IPS-NIHi7 (cell line): ENCODE data around the gene ZNF22.

ENCODE experiments used
- DNase-seq: peaks from one replicate; pipeline ENCODE4 v3.0.0; 2012; ENCODE audit warnings: mixed read lengths; ENCODE audit errors: extremely low spot score

Gene ZNF22

DNA sequence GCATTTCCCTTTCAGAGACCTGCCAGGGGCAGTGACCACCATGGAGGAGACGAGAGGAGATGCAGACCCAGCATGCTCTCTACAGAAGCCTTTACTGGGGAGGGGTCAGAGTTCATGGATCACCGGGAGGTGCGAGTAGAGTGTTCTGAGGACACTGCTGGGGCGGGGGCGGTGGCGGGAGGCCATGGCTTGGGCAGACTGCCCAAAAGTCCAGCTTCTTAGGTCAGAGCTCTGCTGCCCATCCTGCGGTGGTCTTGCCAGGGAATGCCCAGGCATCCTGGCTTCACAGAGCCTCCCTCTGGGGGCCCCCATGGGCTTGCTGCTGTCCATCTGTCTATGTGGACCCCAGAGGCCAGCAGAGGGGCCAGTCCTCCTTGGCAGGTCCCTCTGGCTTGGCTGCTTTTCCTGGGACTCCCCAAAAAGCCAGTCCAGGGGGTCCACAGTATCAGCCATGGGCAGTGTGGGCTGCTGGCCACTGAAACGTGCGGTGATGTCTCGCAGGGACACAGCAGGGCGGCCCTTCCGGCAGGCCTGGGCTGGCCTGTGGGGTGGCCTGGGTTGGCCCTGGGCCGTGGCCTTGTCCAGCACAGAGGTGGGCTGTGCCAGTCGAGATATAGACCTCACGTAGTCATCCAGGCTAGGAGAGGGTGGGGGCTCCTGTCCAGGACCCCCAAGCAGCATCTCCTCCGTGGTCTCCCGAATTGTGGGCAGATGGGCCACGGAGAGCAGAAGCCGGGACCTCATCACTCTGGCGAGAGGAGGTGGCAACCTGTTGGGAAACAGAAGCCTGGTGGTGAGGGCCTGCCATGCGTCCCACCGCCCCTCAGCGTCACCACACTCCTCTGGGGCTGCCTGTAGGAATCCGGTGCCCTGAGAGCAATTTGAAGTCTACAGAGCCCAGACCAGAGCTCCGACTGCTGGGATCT lies 23.2 kb upstream of the ZNF22 start:
- DNase-seq = no peak

DNA sequence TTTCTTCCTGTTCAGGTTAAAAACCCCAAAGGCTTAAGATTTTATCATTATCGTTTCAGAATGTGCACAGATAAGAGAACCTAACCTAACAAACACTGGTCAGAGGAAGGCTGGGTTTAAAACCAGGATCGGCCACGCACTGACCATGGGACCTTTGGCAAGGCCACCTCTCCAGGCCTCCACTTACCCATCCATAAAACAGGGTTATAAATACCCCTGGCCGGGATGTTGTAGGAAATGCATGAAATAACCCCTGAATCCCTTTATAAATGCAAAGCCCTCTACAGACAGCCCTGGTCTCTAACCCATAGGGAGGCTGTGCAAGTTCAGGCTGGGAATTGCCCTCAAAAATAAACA lies 22.5 kb upstream of the ZNF22 start:
- no peak for DNase-seq

DNA sequence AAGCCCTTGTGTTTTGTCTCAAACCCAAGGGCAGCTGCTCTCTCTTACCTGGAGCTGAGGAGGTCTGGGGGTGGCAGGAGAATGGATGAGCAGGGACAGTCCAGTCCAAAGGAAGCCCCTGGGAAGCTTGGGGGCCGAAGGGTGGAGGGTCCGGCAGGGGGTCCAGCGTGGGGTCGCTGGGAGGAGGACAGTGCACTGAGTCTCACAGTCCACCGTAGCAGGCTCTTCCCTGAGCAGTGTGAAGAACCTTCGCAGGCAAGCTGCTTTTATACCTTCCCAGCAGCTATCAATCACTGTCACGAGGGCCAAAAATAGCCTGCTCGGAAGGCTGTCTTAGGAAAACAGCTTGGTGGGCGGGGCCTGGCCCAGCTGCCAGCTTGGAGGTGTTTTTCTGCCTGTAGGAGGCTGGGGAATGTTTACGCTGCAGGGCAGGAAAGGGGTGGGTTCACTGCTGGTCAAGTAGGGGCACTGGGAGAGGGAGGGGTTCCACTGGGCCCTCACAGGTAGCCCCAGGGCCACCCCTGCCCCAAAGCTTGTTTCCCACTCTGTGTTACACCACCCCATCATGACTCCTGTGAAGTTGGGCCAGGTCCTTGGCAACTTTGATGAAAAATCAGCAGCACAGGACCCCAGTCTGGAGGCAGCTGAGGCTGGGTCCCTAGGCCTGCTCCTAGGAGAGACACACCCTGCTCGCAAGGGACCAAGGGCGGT lies 22.0 kb upstream of the ZNF22 start, which contains the start of gene DEPP1:
Gene DEPP1 (minus strand): TSS at position 240 of the 711 bp plus-strand sequence. CDS start 779 bp downstream, outside the sequence.
- DNase-seq = peak; percentile 83

DNA sequence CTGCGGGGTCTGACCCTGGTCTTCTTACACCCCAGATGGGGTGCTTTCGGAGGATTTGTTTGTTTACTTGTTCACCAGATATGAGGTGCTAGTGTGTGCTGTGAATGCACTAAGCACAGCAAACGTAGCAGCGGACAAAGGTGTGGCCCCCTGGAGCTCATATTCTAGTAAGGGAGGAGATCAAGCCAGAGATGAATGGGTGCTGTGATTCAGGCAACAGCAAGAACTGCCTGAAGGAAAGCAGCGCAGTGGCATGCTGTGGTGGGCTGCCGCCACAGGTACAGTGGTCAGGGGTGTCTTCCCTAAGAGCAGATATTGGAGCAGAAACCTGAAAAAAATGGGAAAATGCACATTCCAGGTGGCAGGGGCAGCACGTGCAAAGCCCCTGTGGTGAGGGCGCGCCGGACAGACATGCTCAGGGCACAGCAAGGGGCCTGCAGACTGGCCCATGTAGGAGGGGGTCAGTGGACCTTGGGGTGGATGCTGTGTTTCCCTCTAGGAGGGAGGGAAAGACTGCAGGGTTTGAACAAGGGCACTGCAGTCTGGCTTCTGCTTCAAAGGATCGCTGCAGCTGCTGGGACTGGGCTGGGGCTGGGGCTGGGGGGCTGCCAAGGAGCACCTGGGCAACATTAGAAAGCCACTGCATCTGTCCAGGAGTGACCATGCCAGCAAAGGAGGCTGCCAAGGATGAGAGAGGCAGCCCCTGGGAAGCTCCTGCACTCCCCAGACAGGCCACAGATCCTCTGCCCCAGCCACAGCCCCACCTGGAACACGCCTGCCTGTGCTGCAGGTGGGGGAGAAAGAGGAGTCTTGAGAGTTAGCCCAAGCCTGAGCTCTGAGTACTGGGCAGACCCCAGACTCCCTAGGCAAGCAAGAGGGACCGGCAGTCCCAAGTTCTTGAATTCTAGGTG lies 21.2 kb upstream of the ZNF22 start:
- no peak for DNase-seq

DNA sequence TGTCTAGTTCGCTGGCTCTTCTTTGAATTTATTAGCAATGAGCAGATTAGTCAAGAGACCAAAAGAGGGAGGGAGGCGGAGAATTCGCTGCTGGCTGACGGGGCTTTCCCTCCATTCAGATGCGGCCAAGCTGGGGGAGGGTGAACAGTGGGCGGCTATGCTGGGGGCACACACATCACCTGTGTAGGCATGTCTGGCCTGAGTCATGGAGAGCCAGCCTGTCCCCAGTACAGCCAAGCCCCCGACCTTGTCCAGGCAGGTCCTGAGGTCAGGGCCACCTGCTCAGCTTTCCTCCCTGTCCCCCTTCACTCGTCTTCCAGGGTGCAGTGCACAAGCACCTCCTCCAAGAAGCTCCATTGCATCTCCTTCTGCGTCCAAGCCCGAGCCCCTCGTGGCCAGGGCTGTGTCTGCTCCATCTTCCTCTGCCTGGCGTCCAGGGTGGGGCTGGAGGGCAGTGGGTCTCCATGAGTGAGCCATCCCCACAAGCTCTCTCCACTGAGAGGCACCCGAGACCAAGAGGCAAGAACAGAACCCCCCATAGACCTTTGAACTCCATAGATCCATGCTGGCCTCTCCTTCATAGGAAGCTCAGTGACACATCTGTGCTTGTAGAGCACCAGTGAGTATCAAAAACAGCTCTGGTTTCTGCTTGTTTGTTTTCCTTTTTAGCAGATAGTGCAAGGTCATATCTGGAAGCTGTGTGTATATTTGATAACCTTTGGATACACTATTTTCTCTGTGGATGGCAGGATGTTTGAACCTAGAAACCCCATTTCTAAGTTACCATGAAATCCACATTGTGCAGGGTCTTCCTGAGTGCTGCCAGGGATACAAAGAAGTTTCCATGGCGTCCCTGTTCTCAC lies 20.2 kb upstream of the ZNF22 start:
- no peak for DNase-seq

DNA sequence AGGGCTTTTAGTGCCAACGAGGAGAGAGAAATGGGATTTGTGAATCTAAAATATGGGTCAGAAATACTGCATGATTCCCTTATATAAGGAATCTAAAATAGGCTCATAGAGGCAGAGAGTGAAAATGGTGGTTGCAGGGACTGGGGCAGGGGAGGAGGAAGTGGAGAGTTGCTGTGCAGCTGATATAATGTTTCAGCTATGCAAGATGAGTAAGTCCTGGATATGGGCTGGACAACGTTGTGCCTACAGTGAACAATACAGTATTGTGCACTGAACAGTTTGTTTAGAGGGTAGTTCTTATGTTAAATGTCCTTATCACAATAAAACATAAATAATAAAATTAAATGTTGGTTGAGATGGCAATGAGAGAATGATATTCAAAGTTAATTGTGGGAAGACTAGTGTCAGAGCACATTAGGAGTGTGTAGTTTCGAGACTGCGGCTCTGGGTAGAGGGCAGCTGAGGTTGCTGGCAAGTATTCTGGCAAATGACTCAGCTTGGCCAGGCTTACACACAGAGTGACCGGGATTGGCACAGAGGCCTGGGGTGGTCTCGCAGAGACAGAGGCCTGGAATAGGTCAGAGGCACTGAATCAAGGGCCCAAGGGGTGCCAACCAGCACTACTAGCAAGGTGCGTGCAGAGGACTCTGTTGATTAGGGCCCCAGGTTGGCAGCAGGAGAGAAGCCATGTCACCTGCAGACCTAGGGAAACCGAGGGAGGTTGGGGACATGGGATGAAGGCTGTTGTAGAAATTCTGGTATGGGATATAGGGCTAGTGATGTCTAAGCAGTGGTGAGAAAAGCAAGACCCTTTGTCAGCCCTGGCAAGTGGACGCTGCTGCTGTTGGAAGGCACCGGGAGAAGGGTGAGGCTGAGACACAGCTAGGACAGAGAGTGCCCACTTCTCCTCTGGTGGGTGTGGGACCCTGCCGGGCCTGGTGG lies 19.3 kb upstream of the ZNF22 start:
- no peak for DNase-seq

DNA sequence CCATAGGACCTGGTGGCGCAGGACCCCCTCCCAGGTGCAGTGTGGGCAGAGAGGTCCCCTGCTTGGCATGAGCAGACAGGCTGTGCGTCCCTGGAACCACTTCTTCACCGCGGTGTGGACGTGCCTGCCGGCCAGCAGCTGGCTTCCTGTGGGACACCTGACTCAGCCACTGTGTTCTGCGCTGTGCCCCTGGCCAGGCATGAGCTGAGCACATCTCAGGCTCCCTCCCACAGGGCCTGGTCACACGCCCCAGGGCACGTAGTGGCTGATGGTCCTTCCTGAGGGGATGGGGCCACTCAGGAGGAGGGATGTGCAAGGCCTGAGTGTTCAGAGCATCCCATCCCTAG lies 18.6 kb upstream of the ZNF22 start:
- DNase-seq = no peak

DNA sequence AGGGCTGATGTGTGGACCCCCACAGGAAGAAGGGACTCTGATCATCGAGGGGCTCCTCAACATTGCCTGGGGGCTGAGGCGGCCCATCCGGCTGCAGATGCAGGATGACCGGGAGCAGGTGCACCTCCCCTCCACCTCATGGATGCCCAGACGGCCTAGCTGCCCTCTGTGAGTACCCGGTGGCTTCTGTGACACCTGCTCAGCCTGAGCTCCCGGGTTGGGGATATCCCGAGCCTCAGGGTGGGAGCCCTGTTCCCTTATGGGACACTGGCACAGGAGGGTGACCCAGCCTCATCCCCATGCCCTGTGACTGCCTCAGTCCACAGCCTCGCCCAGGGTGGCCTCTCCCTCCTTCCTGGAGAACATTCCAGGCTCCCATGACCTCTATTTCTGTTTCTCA lies 18.2 kb upstream of the ZNF22 start:
- no peak for DNase-seq

DNA sequence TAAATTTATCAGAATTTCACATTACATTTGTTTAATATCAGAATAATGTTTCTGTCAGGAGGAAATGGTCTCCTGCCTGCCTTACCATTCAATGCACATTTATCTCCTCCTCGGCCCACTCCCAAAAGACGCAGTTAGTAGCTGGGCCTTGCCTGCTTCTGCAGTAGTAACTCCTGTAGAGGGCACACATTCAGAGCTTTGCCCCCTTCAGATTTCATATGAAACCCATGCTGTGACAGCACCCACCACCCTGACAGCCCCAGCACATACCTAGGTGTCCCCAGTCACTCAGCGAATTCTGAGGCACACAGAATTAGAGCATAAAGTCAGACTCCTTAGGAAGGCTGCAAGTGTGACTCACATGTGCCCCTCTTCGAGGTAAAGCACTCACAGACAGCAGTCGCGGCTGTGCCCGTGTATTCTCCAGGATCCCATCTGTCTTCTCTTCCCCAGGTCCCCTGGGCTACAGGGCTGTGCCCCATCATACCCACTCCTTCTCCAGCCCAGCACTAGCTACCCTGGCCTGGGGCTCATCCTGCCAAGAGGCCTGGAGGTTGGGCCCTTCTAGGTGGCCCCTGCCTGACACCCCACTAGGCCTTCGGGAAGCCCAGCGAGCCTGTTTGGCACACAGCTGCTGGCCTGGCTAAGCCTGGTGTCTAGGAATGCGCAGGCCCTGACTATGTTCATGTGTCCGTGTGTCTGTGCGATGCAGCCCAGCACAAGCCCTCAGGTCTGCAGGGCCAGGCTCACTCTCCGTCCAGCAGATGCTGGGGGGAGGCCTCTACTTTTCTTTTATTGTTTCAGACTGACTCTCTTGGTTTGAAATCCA lies 17.4 kb upstream of the ZNF22 start:
- no peak for DNase-seq

DNA sequence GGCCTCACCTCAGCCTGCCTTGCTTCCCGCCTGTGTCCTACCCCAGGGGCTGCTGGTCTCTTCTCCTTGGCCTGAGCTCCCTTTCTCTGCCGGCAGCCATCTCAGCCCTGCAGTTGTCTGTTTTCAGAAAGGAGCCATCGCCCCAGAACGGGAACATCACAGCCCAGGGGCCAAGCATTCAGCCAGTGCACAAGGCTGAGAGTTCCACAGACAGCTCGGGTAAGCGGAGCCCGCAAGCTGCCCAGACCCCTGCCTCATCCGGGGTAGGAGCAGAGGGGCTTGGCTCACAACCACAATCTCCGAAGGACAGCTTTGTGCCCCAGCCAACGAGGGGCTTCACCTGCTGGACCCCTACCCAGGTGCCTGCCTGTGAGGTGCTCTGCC lies 16.8 kb upstream of the ZNF22 start:
- no peak for DNase-seq

DNA sequence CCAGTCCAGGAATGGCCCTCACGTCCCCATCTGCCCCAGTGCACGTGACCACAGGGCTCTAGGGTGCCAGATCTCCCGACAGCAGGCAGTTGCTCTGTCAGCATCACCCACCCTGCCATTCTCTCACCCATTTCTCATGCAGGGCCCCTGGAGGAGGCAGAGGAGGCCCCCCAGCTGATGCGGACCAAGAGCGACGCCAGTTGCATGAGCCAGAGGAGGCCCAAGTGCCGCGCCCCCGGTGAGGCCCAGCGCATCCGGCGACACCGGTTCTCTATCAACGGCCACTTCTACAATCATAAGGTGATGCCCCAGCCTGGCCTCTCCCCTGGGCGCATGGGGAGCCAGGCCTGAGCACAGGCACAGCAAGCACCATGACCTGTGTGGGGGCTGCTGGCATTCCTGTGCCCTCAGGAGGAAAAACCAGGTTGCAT lies 16.0 kb upstream of the ZNF22 start:
- no peak for DNase-seq

DNA sequence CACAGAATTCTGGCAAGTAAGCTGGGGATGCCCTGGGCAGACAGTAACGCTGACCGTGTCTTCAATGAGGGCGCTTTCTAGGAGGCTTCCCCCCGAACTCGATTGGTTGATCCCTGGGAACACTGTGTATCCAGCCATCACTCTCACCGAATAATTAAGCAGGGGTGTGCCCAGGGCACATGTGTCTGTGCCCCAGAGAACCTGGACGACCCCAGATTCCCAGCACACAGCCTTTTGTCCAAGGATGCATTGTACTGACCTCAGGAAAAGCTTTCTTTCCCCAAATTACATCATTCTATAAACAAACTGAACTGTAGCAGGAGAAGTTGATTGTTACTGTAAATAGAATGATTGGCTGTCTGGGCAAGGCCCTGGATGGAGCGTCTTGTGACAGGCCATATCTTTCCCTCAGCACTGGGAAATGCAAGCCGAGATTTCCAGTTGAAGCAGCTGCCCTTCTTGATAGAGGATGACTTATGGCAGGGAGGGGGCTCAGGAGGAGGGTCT lies 15.5 kb upstream of the ZNF22 start:
- DNase-seq = no peak

DNA sequence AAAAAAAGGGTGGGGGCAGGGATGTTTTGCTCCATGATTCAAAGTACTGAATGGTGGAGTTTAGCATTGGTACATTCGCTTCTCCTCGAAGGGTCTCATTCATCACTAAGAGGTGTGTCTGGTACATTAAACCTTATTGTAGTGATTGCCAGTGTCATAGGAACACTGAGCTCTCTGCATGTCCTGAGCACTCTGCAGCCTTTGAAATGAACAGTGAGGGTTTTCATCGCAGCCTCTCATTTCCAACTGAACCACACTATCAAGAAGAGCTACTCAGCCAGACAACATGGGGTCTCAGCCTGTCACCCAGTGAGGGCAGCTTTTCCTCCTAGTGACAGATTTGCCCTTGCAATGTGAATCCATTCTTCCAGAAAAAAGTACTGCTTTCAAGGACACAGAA lies 14.5 kb upstream of the ZNF22 start:
- DNase-seq = no peak

DNA sequence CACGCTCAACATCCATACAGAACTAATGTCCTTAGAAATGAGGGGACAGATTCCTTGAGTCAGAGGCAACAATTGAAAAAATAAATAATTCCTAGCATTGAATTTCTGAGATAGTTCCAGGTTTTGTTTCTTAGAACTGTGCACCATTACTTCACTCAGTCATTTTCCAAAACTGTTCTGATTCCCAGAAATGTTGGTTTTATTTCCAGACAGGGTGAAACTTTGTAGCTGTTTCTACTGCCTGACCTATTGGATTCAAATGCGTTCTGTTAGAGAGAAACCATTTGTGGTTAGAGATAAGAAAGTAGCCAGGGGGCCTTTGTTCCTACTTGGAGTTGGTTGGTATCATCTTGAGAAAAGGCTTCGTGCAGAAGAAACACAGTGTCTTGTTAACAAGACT lies 14.1 kb upstream of the ZNF22 start:
- DNase-seq = no peak

DNA sequence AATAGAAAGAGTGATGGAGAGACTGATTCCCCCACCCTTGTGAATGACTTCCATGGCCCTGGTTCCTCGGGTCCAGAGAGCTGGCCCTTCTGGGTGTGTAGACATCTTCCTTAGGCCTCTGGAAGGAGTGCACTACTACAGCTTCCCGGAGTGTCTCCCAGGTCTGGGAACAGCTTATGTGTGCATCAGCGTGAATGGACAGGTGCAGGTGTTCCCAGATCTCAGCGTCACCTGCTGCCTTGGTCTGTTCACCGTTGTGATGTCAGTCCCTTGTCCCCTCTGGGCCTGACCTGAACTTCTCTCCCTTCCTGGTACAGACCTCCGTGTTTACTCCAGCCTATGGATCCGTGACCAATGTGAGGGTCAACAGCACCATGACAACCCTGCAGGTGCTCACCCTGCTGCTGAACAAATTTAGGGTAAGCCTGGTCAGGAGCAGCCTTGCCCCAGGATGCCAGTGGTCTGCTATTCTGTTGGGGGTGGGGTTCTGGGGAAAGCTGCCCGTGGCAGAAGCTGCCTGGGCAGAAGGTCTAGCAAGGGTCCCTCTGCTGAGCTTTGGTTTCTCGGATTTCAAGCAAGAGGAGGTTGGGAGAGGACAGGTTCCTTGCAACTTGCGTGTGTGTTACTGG lies 11.7 kb upstream of the ZNF22 start:
- DNase-seq = no peak

DNA sequence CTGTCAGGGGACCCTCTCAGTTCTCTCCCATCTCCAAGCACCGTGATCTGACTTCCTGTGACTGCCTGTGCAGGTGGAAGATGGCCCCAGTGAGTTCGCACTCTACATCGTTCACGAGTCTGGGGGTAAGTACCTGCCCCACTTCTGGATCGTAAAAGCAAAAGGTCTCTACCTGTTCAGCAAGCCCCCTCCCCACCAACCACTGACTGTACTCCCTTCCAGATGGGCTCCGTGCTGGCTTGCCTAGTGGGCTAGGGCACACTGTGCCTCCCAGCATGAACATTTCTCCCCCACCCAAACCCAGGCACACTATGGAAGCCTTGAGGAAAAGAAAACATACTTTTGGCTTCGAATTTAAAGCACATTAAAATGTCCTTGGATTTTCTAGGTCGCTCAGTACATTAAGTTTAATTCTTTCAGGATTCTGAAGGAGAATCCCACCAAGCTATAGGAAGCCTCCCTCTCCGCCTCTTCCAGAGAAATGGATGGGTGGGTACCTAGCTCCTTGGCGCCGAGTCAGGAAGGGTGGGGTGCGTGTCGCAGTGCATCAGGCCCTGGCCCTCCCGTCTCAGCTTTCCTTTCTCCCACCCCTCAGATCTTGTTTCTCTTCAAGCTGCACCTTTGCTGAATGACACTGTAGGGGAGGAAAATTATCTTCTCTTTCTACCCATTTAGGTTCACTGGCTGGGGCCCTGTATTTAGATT lies 11.0 kb upstream of the ZNF22 start:
- no peak for DNase-seq

DNA sequence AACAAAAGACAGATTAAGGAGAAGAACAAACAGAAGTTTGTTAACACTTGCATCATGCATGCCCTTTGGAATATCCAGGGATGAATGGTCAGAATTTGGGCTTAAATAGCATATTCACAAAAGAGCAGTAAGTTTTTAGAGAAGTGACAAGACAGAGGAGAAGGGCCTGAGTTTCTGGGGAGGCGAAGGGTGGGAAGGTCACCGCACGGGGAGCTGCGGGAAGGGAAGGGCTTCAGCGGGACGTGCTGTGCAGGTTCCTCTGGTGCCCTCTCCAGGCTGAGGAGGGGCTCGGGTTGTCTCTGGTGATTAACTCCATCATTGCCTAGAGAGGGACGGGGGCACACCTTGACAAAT lies 10.4 kb upstream of the ZNF22 start:
- DNase-seq = peak; percentile 63

DNA sequence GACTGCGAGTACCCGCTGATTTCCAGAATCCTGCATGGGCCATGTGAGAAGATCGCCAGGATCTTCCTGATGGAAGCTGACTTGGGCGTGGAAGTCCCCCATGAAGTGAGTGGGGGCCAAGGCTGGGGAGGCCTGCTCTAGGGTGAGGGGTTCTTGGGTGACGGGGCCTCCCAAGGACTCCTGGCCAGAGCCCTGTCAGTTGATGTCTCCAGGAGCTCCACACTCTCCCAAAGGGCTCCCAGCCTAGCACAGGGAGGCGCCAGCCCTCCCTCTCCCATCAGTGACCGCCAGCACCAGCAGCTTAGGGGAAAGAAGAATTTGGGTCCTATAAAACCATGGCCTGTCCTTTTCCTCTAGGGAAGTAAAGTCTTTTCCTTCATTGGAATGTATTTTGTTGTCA lies 9.8 kb upstream of the ZNF22 start:
- DNase-seq = no peak
